Muscle of leg (tissue), 11 donors: Measurements from ENCODE around the gene DKK3. TPM values are rescaled to one million over a fixed set of nuclear protein-coding genes. Genes with fewer than 3 reads are reported as not detected.
A peak's percentile ranks its signal among the peaks of the same experiment; 100 is the strongest.

ENCODE experiments used
- DNase-seq: peaks from one replicate; pipeline ENCODE4 v3.0.0; 2013
- H3K27ac ChIP-seq: one replicate; pipeline ENCODE4 v1.5.1; 2013; ENCODE audit warnings: mild to moderate bottlenecking, low read length, control low read depth
- H3K27me3 ChIP-seq: one replicate; pipeline ENCODE4 v1.6.1; 2013; ENCODE audit warnings: low read length; ENCODE audit not compliant: control insufficient read depth, insufficient read depth
- H3K36me3 ChIP-seq: one replicate; pipeline ENCODE4 v1.6.1; 2013; ENCODE audit warnings: low read length; ENCODE audit not compliant: control insufficient read depth, insufficient read depth
- H3K4me1 ChIP-seq: one replicate; pipeline ENCODE4 v1.6.1; 2013; ENCODE audit warnings: low read length; ENCODE audit not compliant: control insufficient read depth, insufficient read depth
- H3K4me3 ChIP-seq: one replicate; pipeline ENCODE4 v1.5.1; 2013; ENCODE audit warnings: low read length, control low read depth
- H3K9me3 ChIP-seq: replicated peaks from 2 replicates; pipeline ENCODE4 v1.6.1; 2013; ENCODE audit warnings: low read depth, low read length; ENCODE audit not compliant: control insufficient read depth
- WGBS: methylation state at CpG from one replicate; pipeline ENCODE4 v1.1.5; 2013; ENCODE audit warnings: missing lambda C conversion rate; ENCODE audit not compliant: insufficient coverage; 5-methylcytosine and 5-hydroxymethylcytosine counted together
- polyA plus RNA-seq, 8 donors: library from polyadenylated mRNA; unstranded; fragments of 120-200 nt; gene quantifications; one replicate each; pipeline versions ENCODE4 v1.2.1 to v1.2.3, GENCODE V29; 2013; ENCODE audit warnings: inconsistent platforms in 1 of 8, low replicate concordance in 1 of 8; ENCODE audit not compliant: insufficient read length in 8 of 8, insufficient read depth in 1 of 8
- total RNA-seq: library from RNA; stranded (reverse); fragments of 120-200 nt; gene quantifications from one replicate; pipeline ENCODE4 v1.2.4, GENCODE V29; 2013

DKK3 gene
- total and polyA plus RNA-seq, 9 donors, result 53.3 to 128 (median 81.9) TPM

- Histone ChIP-seq H3K9me3 (no peaks in the 10 kb centered on the region), H3K4me1 (no peaks in the 10 kb centered on the region), H3K27ac (no peak overlapping the region), H3K4me3 (no peak overlapping the region), H3K36me3 (peaks cover 24% of the 10 kb centered on the region), H3K27me3 (no peaks in the 10 kb centered on the region)
- no CpG with 5 or more reads among the region's 2 CpGs for WGBS
- no peak for DNase-seq
Observed at GRCh38 chr11:11946180-11946579, 62.2 kb downstream of the DKK3 start.

DNA sequence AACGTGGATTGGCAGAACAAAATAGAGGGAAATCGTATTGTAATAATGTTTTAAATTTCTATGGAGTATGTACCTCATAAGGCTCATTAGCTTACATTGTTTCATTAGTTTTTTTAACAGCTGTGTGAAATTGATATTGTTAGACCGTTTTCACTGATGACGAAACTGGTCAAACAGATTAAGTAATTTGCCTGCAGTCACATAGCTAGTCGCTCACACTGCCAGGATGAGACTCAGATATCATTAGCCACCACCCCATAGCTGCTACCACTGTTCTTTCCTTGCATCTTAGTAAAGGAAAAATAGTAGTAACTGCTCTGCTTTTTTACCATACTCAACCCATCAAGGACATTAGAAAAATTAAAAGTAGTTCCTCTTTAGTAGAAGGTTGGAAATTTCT is 64.0 kb downstream of the DKK3 start:
- WGBS, result no CpG with 5 or more reads among the region's 5 CpGs
- DNase-seq, result no peak
- H3K36me3 ChIP-seq, result peaks cover 23% of the 10 kb centered on the region
- H3K9me3 ChIP-seq, result no peaks in the 10 kb centered on the region
- no peaks in the 10 kb centered on the region for H3K4me1 ChIP-seq
- no peak overlapping the region for H3K4me3 ChIP-seq
- no peaks in the 10 kb centered on the region for H3K27me3 ChIP-seq
- H3K27ac ChIP-seq, result no peak overlapping the region

DNA sequence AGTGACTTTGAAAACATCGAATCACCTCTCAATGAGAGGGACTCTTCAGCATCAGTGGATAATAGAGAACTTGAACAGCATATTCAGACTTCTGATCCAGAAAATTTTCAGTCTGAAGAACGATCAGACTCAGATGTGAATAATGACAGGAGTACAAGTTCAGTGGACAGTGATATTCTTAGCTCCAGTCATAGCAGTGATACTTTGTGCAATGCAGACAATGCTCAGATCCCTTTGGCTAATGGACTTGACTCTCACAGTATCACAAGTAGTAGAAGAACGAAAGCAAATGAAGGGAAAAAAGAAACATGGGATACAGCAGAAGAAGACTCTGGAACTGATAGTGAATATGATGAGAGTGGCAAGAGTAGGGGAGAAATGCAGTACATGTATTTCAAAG is 65.8 kb downstream of the DKK3 start:
- H3K27ac ChIP-seq, result no peak overlapping the region
- WGBS, result 94% methylated on average over 3 of the region's 3 CpGs
- DNase-seq, result no peak
- H3K4me1 ChIP-seq, result no peaks in the 10 kb centered on the region
- no peak overlapping the region for H3K4me3 ChIP-seq
- H3K27me3 ChIP-seq, result no peaks in the 10 kb centered on the region
- H3K9me3 ChIP-seq, result no peaks in the 10 kb centered on the region
- H3K36me3 ChIP-seq, result peaks cover 28% of the 10 kb centered on the region

DNA sequence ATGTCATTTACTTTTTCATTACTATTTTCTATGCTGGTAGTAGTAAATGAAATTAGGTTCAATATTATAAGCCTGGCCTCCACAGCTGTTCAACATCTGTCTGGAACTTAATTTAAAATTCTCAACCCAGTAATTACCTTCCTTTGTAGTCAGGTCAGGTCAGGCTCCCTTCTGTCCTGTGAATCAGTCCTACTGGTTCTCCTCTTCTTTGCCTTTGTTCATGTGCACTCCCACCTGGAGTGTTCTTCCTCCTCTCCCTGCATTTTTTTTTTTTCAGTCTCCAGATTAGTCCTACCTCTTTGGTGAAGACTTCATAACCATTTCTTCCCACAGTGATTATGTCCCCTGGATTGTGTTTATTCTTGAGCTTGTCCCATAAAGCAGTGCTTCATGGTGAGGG is 67.9 kb downstream of the DKK3 start:
- Histone ChIP-seq H3K4me1 (no peaks in the 10 kb centered on the region), H3K4me3 (no peak overlapping the region), H3K9me3 (no peaks in the 10 kb centered on the region), H3K27me3 (no peaks in the 10 kb centered on the region), H3K36me3 (peaks cover 29% of the 10 kb centered on the region), H3K27ac (no peak overlapping the region)
- DNase-seq, result no peak

DNA sequence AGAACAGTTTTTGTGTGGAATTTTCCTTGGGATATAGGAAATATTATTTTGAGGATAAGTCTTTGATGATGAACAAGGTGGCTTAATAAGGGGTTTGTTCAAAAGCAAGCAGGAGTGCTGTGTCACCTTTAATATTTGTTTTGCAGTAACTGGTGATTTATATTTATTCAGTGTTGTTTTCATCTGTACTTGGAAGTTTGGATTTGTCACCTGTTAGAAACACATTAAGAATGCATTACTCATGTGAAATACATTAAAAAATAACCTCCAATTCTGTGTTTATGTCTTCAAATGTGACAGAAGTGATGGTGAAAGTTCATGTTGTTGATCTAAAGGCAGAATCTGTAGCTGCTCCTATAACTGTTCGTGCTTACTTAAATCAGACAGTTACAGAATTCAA is 70.5 kb downstream of the DKK3 start:
- WGBS, result no CpG with 5 or more reads among the region's 1 CpG
- H3K27ac ChIP-seq, result no peak overlapping the region
- H3K27me3 ChIP-seq, result no peaks in the 10 kb centered on the region
- no peak overlapping the region for H3K4me3 ChIP-seq
- no peaks in the 10 kb centered on the region for H3K4me1 ChIP-seq
- no peaks in the 10 kb centered on the region for H3K9me3 ChIP-seq
- H3K36me3 ChIP-seq, result peaks cover 25% of the 10 kb centered on the region
- DNase-seq, result no peak

GRCh38 chr11:11937433-11937832 is 71.0 kb downstream of the DKK3 start:
- no peaks in the 10 kb centered on the region for H3K9me3 ChIP-seq
- no peaks in the 10 kb centered on the region for H3K4me1 ChIP-seq
- H3K27ac ChIP-seq, result no peak overlapping the region
- peaks cover 22% of the 10 kb centered on the region for H3K36me3 ChIP-seq
- no peak overlapping the region for H3K4me3 ChIP-seq
- no peaks in the 10 kb centered on the region for H3K27me3 ChIP-seq
- no CpG with 5 or more reads among the region's 3 CpGs for WGBS
- DNase-seq, result no peak

GRCh38 chr11:11935536-11935935 is 72.9 kb downstream of the DKK3 start:
- no peak overlapping the region for H3K27ac ChIP-seq
- peaks cover 23% of the 10 kb centered on the region for H3K36me3 ChIP-seq
- no CpG with 5 or more reads among the region's 2 CpGs for WGBS
- no peak overlapping the region for H3K4me3 ChIP-seq
- no peaks in the 10 kb centered on the region for H3K9me3 ChIP-seq
- no peaks in the 10 kb centered on the region for H3K4me1 ChIP-seq
- H3K27me3 ChIP-seq, result no peaks in the 10 kb centered on the region
- DNase-seq, result no peak

- WGBS, result no CpG with 5 or more reads among the region's 5 CpGs
Observed at GRCh38 chr11:11931461-11932055, 76.9 kb downstream of the DKK3 start.

GRCh38 chr11:11929920-11930319 is 78.5 kb downstream of the DKK3 start:
- WGBS, result no CpG with 5 or more reads among the region's 2 CpGs

More at GRCh38 chr11:11931461-11932055, 76.9 kb downstream of the DKK3 start:
- Histone ChIP-seq H3K27me3 (no peaks in the 10 kb centered on the region), H3K4me3 (no peak overlapping the region), H3K4me1 (no peaks in the 10 kb centered on the region), H3K9me3 (no peaks in the 10 kb centered on the region), H3K36me3 (peaks cover 19% of the 10 kb centered on the region), H3K27ac (no peak overlapping the region)
- peak; percentile 75 for DNase-seq

GRCh38 chr11:11923828-11924227 is 84.6 kb downstream of the DKK3 start:
- no peaks in the 10 kb centered on the region for H3K9me3 ChIP-seq
- H3K27ac ChIP-seq, result no peak overlapping the region
- no peak overlapping the region for H3K4me3 ChIP-seq
- H3K4me1 ChIP-seq, result no peaks in the 10 kb centered on the region
- DNase-seq, result no peak
- H3K36me3 ChIP-seq, result peaks cover 5% of the 10 kb centered on the region
- H3K27me3 ChIP-seq, result no peaks in the 10 kb centered on the region

More at GRCh38 chr11:11929920-11930319, 78.5 kb downstream of the DKK3 start:
- no peaks in the 10 kb centered on the region for H3K9me3 ChIP-seq
- no peaks in the 10 kb centered on the region for H3K4me1 ChIP-seq
- DNase-seq, result no peak
- H3K4me3 ChIP-seq, result no peak overlapping the region
- peaks cover 17% of the 10 kb centered on the region for H3K36me3 ChIP-seq
- H3K27ac ChIP-seq, result no peak overlapping the region
- no peaks in the 10 kb centered on the region for H3K27me3 ChIP-seq

DNA sequence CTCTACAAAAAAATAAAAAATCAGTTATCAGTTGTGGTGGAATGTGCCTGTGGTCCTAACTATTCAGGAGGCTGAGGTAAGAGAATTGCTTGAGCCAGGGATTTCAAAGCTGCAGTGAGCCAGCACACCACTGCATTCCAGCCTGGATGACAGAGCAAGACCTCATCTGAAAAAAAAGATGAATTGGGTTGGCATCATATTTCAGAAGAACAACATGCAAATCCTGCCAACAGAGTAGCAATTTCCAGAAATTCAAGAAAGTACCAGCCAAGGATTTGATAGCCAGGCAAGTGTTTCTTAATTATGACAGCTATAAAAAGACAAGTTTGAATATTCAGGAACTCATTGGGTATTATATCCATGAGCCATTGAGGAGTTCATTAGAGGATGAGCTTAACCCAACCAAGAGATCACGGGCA is 91.4 kb downstream of the DKK3 start:
- peaks cover 2% of the 10 kb centered on the region for H3K36me3 ChIP-seq
- peak; percentile 7 for DNase-seq
- H3K27ac ChIP-seq, result no peak overlapping the region
- no peaks in the 10 kb centered on the region for H3K9me3 ChIP-seq
- H3K4me3 ChIP-seq, result no peak overlapping the region
- H3K4me1 ChIP-seq, result no peaks in the 10 kb centered on the region
- no peaks in the 10 kb centered on the region for H3K27me3 ChIP-seq
- no CpG with 5 or more reads among the region's 1 CpG for WGBS
